HPDE6-E6E7 (cell line): ENCODE measurements around the gene NUBP2.

Source experiments
- DNase-seq: peaks from one replicate; pipeline ENCODE4 v3.0.0; 2011; ENCODE audit warnings: missing footprints; ENCODE audit errors: extremely low spot score

The NUBP2 gene

DNA sequence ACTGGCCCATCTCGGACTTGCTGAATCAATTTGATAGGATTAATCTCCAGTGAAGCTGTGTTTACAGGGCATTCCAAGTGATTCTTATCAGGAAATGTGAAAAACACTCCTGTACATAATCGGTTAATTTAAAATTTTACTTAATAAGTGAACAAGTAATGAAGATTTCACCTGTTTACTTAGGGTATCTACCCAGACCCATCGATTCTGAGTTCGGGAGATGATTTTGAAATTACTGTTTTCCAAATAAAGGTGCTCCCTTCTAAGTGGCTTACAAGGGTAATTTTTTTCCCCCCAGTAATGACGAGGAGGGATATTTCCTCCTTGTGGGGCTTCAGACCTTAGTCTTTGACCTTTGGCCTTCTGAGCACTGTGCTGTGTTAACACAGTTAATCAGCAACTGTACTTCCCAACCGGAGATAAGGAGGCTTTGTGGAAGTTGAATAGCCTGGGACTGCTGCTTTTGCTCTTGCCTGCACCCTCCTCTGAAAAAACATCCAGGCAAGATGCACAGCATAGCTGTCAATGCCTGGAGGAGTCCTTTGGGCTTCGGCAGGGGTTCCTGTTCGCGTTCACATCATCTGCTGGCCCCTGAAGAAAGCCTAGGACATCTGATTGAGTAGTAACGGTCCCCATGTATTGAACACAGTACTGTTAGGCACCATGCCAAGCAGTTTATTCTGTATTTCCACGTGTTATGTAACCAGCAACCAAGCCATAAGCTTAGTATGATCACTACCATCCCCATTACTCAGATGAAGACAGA, 46.1 kb downstream of the NUBP2 start:
- DNase-seq: no peak

DNA sequence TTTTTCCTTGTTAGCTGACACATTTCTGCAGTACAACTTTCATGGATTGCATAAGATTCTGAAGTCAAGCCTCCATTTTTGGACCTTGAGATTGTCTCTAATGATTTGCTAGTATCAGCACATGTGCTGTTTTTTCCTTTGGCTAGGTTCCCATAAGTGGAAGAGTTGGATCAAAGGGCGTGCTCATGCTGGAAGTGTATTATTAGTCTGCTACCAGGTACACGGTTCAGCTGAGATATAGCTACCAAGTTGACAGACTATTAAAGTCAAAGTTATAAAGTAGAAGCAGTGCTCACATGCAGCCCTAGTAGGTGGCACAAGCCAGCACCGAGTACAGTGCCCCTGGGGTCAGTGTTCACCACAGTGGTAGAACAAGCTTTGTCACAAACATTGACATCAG, 47.5 kb downstream of the NUBP2 start:
- no peak for DNase-seq

DNA sequence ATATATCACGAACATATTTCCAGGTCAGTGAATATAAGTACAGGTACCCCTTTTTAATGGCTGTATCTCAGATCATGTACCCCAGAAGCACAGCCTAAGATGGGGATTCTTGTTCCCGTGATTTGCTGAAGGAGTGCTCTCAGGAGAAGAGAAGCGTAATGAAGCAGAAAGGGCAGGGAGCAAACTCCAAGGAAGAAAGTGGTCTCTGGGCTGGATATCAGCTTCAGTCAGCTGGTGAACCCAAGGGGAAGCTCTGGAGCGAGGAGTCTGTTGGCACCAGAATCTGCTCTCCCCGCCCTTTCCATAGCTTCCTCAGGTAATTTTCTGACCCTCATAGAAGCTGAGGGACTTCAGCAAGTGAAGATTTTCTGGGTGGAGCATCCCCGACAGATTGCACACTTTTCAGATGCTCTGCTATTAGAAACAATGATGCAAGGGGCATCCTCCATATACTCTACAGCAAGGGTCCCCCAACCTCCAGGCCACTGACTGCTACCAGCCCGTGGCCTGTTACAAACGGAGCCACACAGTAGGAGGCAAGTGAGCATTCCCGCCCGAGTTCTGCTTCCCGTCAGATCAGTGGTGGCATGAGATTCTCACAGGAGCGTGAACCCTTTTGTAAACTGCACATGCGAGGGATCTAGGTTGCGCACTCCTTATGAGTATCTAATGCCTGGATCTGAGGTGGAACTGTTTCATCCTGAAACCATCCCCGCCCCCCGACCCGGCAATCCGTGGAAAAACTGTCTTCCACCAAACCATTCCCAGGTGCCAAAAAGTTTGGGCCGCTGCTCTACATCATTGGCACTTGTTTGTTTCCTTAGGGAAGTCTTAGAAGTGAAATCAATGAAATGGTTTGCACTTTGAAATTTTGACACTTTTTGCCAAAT, 48.7 kb downstream of the NUBP2 start:
- DNase-seq: no peak

DNA sequence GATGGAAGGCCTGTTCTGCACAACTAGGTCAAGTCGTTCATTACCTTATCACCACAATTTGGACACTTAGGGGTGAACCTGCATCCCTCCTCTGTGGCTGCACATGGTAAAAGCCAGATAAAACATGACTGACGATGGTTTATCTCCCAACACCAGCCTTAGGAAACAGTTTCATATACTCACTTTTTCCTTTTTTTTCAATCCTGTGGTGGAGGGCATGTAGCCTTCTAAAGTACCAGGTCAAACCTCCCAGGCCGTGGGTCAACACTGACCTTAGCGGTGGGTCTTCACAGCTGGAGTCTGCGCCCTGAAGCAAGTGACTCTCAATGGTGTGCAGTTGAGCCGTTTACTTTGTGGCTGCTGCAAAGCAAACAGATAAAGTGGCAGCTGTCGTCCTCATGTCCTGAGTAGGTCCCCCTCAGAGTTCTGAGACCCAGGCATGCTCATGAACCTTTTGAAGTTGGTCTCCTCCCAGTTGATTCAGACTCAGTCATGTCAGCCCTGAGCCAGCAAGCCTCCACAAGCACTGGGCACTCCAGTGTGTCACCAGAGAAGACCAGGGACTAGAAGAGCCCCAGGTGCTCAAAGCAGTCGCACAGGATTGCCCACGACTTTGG, 50.2 kb downstream of the NUBP2 start:
- DNase-seq: peak; percentile 41

DNA sequence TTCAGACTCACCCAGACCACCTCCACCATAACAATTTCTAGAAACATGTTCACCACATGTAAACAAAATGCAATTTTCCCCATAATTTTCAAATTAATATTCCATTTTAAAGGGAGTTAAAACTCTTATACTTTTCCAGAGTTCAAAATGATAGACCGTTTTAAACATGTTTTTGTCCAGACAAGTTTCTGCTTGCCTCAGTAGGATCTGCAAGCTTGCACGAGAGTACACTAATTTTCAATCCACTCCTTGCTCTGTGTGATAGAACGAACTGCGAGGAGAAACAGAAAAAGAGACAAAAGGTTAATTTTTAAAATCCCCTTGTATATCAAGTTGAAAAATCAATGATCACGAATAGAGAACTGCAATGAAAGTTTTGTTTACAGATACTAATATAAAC, 51.3 kb downstream of the NUBP2 start:
- no peak for DNase-seq
